ENCODE measurements around the gene THRAP3.

The THRAP3 gene

DNA sequence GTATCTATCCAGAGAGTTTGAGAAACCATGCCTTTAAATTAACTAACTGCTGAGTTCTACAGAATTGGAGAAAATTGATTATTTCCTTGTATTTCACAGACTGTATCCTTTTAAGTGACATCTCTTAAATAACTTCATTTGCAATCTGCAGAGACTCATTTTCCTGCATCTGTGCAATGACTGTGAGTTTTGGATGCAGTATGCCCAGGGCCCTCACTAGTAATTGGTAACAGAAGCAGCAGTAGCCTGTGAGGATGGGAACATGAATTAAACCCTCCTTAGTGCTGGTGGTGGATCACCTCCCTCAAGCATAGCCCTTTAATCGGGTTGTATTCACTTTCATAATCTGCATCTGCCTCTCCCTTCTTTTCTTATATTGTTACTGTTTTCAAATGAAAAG lies 60.3 kb downstream of the THRAP3 start:
- Mint-ChIP-seq H3K9me3 (no peaks in the 10 kb centered on the region), H3K4me1 (peaks cover 66% of the 10 kb centered on the region), H3K27ac (peak overlapping the region; percentile 80), H3K36me3 (ENCODE audit: low read depth) (peaks cover 57% of the 10 kb centered on the region), H3K4me3 (no peak overlapping the region), H3K27me3 (no peaks in the 10 kb centered on the region)
- no peak for DNase-seq
- no peak for ATAC-seq

DNA sequence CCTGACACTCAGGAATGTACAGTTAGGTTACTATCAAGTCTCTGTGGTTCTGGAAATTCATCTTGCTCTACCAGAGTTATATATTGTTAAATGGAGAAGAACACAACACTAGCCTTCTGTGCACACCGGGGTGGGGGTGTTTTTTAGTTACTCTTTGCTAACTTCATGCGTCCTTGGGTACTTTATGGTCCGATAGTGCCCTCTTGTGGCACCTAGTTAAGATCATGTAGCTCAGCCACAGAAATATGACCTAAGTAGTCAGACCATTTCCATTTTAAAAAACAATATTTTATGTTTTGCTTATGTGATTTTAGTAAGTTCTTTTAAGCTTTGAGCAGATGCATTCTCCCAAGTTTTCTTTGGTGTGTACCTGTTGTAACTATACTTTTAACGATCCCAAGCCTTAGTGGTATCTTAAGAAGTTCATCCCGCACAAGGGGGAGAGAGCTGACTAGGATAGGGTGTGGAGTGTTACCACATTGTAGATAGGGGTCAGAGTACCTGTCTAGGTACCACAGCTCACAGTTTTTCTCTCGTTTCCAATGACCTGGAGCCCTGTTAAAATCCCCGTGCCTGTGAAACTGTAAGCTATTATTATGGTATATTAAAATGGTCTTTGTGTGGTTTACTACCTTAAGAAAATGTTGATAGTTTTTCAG lies 61.3 kb downstream of the THRAP3 start:
- Mint-ChIP-seq H3K36me3 (ENCODE audit: low read depth) (peaks cover 62% of the 10 kb centered on the region), H3K27ac (peak overlapping the region; percentile 72), H3K27me3 (no peaks in the 10 kb centered on the region), H3K9me3 (no peaks in the 10 kb centered on the region), H3K4me3 (peak overlapping the region; percentile 16), H3K4me1 (peaks cover 55% of the 10 kb centered on the region)
- ATAC-seq = peak; percentile 69
- peak; percentile 56 for DNase-seq

DNA sequence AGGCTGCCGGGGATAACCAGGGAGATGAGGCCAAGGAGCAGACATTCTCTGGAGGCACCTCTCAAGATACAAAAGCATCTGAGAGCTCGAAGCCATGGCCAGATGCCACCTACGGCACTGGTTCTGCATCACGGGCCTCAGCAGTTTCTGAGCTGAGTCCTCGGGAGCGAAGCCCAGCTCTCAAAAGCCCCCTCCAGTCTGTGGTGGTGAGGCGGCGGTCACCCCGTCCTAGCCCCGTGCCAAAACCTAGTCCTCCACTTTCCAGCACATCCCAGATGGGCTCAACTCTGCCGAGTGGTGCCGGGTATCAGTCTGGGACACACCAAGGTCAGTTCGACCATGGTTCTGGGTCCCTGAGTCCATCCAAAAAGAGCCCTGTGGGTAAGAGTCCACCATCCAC lies 62.6 kb downstream of the THRAP3 start:
- Mint-ChIP-seq H3K27ac (peak overlapping the region; percentile 72), H3K36me3 (ENCODE audit: low read depth) (peaks cover 71% of the 10 kb centered on the region)
- no peak for ATAC-seq

DNA sequence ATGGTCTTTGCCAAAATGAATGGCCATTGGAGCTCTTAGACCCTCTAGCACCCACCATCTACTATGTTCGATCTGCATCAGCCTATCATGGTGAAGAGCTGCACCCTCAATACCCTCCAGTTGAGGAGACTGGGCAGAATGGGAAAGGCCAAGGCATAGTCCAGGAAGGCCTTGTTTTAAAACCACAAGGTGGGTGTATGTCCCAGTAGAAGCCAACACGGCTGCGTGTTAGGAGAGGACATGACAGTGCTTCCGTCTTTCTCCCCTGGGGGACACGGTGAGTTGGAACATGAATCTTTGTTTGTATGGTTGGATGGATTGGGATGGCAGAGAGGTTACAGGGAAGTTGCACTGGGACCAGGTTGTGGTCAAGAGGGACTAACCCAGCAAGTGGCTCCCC lies 63.4 kb downstream of the THRAP3 start:
- no peak for DNase-seq
- no peaks in the 10 kb centered on the region for H3K9me3 Mint-ChIP-seq
- H3K36me3 Mint-ChIP-seq (ENCODE audit: low read depth) = peaks cover 74% of the 10 kb centered on the region
- H3K4me3 Mint-ChIP-seq = no peak overlapping the region
- H3K27me3 Mint-ChIP-seq = no peaks in the 10 kb centered on the region
- H3K4me1 Mint-ChIP-seq = peaks cover 38% of the 10 kb centered on the region
- H3K27ac Mint-ChIP-seq = peak overlapping the region; percentile 34
- ATAC-seq = no peak

More for the DNA sequence above, 62.6 kb downstream of the THRAP3 start:
- DNase-seq = no peak
- Mint-ChIP-seq H3K9me3 (no peaks in the 10 kb centered on the region), H3K27me3 (no peaks in the 10 kb centered on the region), H3K4me3 (no peak overlapping the region), H3K4me1 (peaks cover 43% of the 10 kb centered on the region)

DNA sequence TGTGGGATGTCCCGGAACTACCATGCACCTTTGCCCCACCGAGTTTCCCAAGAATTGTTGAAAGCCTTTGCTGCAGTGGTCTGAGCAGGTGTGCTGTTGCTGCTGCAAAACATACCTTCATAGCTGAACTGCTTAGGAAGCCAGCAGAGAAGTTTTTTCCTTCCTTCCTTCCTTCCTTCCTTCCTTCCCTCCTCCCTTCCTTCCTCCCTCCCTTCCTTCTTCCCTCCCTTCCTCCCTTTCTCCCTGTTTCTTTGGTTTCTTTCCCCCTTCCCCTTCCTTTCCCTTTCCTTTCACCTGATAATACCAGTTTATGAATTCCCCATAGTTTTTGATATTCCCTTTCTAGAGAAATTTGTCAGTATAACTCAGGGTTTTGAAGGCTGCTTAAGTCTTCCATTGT lies 71.1 kb downstream of the THRAP3 start:
- H3K36me3 Mint-ChIP-seq (ENCODE audit: low read depth) = peaks cover 57% of the 10 kb centered on the region
- no peak for ATAC-seq
- no peaks in the 10 kb centered on the region for H3K27me3 Mint-ChIP-seq
- no peak overlapping the region for H3K4me3 Mint-ChIP-seq
- DNase-seq = no peak
- H3K27ac Mint-ChIP-seq = no peak overlapping the region
- no peaks in the 10 kb centered on the region for H3K9me3 Mint-ChIP-seq
- peaks cover 18% of the 10 kb centered on the region for H3K4me1 Mint-ChIP-seq

DNA sequence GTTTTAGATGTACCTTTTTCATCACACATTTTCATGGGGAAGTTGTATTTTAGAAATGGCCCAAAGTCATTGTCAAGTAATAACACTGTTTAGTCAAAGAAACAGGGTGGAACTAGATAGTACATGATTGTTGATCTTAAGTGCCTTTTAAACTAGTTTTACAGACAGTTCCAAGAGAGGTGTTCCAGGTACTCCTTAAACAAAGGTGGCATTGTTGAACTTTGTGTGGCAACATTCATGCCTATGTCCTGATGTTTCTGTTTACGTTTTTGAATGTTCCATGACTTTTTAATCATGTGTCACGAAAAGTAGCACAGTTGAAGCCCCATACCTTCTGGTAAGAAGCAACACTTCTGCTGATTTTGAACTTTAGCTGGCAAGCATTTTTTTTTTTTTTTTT lies 72.8 kb downstream of the THRAP3 start:
- Mint-ChIP-seq H3K4me1 (peaks cover 35% of the 10 kb centered on the region), H3K27ac (no peak overlapping the region), H3K27me3 (no peaks in the 10 kb centered on the region), H3K4me3 (no peak overlapping the region), H3K36me3 (ENCODE audit: low read depth) (peaks cover 61% of the 10 kb centered on the region), H3K9me3 (no peaks in the 10 kb centered on the region)
- no peak for DNase-seq
- no peak for ATAC-seq

DNA sequence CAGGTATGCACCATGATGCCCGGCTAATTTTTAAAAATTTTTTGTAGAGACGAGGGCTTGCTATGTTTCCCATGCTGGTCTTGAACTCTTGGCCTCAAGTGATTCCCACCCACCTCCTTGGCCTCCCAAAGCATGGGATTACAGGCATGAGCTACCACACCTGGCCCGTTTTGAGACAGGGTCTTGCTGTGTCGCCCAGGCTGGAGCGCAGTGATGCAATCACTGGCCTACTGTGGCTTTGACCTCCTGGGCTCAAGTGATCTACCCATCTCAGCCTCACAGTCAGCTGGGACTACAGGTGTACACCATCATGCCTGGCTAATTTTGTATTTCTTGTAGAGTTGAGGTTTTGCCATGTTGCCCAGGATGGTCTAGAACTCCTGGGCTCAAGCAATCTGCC lies 74.4 kb downstream of the THRAP3 start:
- Mint-ChIP-seq H3K4me1 (peaks cover 48% of the 10 kb centered on the region), H3K9me3 (no peaks in the 10 kb centered on the region), H3K36me3 (ENCODE audit: low read depth) (peaks cover 64% of the 10 kb centered on the region), H3K27me3 (no peaks in the 10 kb centered on the region), H3K4me3 (no peak overlapping the region), H3K27ac (peak overlapping the region; percentile 39)
- DNase-seq (no peak), ATAC-seq (no peak)

DNA sequence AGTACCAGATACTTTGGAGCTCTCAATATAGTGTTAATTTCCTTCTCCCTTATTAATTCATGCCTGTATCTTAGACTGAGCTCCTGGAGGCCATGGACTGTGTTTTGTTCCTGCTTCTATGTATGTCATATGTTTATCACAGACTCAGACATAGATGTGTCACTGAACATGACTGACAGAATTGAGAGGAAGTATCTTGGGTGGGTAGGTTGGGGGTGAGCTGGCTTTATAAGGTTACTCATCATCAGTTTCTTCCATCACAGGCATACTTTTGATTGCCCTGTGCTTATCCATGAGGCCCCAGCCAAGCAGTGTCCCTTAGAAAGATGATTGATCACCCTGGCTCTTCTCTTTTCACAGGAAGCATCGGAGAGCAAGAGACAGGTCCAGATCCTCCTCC lies 76.3 kb downstream of the THRAP3 start:
- no peak for DNase-seq
- peak; percentile 74 for ATAC-seq
- H3K4me1 Mint-ChIP-seq = peaks cover 66% of the 10 kb centered on the region
- H3K9me3 Mint-ChIP-seq = no peaks in the 10 kb centered on the region
- H3K36me3 Mint-ChIP-seq (ENCODE audit: low read depth) = peaks cover 59% of the 10 kb centered on the region
- H3K27me3 Mint-ChIP-seq = no peaks in the 10 kb centered on the region
- peak overlapping the region; percentile 87 for H3K27ac Mint-ChIP-seq
- H3K4me3 Mint-ChIP-seq = no peak overlapping the region

DNA sequence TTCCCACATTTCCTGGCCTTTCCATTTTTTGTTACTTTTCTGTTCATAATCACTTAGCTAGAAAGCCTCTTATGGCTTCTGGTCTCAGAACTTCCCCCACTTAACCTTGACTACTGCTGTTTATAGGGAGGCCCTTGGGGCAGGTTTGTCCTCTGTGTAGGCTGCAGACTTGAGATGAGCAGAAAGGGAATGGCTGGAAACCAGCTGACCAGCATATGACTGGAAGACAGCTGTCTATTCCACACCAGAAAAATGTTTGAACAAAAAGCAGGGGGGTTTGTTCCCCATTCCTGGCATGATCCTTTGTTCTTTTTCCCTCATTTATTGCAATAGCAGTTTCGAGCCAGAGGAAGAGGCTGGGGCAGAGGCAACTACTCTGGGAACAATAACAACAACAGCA lies 77.0 kb downstream of the THRAP3 start:
- Mint-ChIP-seq H3K9me3 (no peaks in the 10 kb centered on the region), H3K36me3 (ENCODE audit: low read depth) (peaks cover 55% of the 10 kb centered on the region), H3K27ac (peak overlapping the region; percentile 87), H3K4me3 (no peak overlapping the region), H3K4me1 (peaks cover 71% of the 10 kb centered on the region), H3K27me3 (no peaks in the 10 kb centered on the region)
- DNase-seq (no peak), ATAC-seq (no peak)

DNA sequence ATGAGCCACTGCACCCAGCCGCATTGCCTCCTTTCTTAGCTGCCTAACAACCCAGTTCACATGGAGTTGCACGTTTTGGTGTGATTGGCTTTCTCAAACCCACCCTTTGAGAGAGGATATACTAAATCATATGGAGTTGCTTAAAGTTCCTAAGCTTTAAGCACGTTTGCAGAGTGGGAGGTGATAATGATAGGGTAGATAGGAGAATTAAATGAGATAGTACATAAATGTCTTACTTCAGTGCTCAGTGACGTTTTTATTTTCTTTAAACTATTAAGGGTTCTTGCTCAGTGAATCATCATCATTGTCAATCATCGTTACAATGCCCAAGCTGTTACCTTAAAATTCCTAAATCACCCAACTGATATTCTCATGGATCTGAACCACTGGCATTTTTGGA lies 79.0 kb downstream of the THRAP3 start:
- Mint-ChIP-seq H3K27me3 (no peaks in the 10 kb centered on the region), H3K9me3 (no peaks in the 10 kb centered on the region), H3K36me3 (ENCODE audit: low read depth) (peaks cover 45% of the 10 kb centered on the region), H3K4me3 (no peak overlapping the region), H3K4me1 (peaks cover 80% of the 10 kb centered on the region), H3K27ac (peak overlapping the region; percentile 57)
- DNase-seq (no peak), ATAC-seq (no peak)

DNA sequence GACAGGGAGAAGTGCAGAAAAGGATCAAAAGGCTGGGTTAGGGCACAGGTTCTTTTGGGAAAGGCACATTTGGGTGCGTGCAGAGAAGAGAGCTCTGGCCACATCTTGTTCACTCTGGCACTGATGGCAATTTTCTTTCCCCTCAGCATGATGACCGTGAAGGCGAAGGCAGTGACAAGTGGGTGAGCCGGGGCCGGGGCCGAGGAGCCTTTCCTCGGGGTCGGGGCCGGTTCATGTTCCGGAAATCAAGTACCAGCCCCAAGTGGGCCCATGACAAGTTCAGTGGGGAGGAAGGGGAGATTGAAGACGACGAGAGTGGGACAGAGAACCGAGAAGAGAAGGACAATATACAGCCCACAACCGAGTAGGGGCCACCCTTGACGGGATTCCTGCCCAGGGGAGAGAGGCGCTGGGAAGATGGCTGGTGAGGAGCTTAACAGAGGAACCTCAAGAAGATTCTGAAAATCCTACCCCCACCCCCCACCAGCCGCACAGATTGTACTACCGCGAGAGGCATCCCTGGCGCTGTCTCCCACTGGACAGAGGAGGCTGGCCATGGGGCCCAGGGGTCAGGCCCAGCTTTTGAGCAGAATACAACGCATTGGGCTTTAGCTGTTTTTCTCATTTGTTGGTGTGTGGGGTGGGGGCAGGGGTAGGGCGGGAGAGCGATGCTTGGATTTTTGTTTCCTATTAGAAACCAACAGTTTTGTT lies 79.6 kb downstream of the THRAP3 start:
- Mint-ChIP-seq H3K4me3 (no peak overlapping the region), H3K36me3 (ENCODE audit: low read depth) (peaks cover 44% of the 10 kb centered on the region), H3K27me3 (no peaks in the 10 kb centered on the region), H3K27ac (peak overlapping the region; percentile 57), H3K9me3 (no peaks in the 10 kb centered on the region), H3K4me1 (peaks cover 78% of the 10 kb centered on the region)
- DNase-seq (no peak), ATAC-seq (no peak)

DNA sequence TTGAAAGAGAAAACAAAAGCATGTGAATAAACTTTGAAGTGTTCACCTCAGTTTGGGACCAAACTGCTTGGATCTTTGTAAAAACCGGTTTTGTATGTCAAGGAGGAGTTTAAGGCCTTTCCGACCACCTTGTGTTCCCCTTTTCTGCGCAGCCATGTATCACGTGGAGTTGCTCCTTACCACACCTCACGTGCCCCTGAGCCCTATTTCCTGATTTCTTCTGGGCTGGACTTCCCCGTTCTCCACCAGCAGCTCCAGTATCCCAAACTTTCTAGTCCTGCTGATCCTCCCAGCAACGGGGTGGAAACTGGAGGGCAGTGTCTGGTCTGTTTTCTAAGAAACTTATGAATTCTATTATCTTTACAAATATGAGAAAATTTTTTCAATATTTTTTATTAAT lies 80.3 kb downstream of the THRAP3 start:
- peaks cover 73% of the 10 kb centered on the region for H3K4me1 Mint-ChIP-seq
- H3K27me3 Mint-ChIP-seq = no peaks in the 10 kb centered on the region
- peak overlapping the region; percentile 80 for H3K27ac Mint-ChIP-seq
- H3K4me3 Mint-ChIP-seq = peak overlapping the region; percentile 38
- no peaks in the 10 kb centered on the region for H3K9me3 Mint-ChIP-seq
- peaks cover 40% of the 10 kb centered on the region for H3K36me3 Mint-ChIP-seq (ENCODE audit: low read depth)
- DNase-seq = no peak
- ATAC-seq = no peak

DNA sequence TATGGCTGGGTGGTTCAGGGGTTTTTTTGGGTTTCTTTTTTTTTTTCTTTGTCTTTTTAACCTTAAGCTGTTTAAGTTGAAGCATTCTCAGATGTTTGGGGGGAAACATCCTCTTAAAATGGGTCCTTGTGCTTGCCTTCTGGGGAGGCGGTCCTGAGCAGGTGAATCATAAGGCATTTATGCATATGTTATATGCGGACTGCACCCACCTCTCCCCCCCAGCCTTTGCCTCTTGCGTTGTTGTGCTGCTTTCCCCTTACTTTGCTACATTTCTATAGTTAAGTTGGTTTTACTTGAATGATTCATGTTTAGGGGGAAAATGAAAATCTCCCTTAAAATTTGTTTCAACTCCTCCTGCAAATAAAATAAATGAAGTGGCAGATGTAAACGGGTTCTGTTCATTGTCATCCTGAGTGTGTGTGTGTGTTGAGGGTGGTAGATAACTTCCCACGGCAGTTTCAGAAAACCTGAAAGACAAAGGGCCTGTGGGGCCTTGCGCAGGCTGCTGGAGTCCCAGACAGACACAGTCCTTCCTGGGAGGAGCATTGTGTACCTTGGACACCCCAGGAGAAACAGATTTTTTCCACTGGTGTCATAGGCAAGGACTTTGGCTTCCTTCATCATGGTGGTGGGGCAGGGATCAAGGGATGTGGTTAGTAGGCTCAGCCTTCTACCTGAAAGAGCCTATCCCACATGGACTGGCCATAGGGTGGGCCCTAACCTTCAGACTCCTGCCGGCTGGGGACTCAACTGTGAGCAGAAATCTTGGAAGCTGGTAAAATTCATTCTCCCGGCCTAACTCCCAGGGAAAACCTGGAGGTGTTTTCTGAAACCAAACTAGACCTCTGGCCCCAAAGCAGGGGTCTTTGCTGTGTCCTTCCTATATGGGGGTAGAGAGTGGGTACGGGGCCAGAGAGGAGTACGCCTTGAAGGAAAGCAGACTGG lies 81.0 kb downstream of the THRAP3 start:
- H3K4me1 Mint-ChIP-seq = peaks cover 66% of the 10 kb centered on the region
- peak; percentile 51 for DNase-seq

DNA sequence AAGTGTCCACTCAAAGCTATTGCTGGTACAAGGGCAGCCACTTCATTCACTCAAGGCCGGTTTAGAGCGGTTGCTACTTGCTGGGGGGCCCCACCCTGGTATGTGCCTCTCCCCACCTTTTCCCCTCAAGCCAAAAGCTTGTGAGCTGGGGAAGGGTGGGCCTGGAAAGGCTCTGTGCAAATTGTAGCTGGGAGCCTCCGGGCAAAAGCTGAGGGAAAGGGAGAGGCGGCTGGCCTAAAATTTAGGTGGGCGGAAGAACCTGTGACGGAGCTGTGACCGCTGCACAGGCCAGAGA lies 81.6 kb downstream of the THRAP3 start:
- no peak for ATAC-seq
- Mint-ChIP-seq H3K27ac (peak overlapping the region; percentile 80), H3K4me3 (peak overlapping the region; percentile 38), H3K4me1 (peaks cover 61% of the 10 kb centered on the region), H3K9me3 (no peaks in the 10 kb centered on the region), H3K27me3 (no peaks in the 10 kb centered on the region), H3K36me3 (ENCODE audit: low read depth) (peaks cover 37% of the 10 kb centered on the region)
- no peak for DNase-seq

More for the DNA sequence above, 81.0 kb downstream of the THRAP3 start:
- Mint-ChIP-seq H3K36me3 (ENCODE audit: low read depth) (peaks cover 40% of the 10 kb centered on the region), H3K4me3 (peak overlapping the region; percentile 38), H3K27ac (peak overlapping the region; percentile 80), H3K9me3 (no peaks in the 10 kb centered on the region), H3K27me3 (no peaks in the 10 kb centered on the region)
- peak; percentile 33 for ATAC-seq
